GM18505 (cell line): ENCODE data around the gene BMP8B.
"Not testable (repeated sequence)": the region's sequence is repeated elsewhere in the genome, so short reads cannot be mapped to it uniquely, and the experiment has no call there.

Experiments used
- ATAC-seq: cut with Tn5 transposase; IDR thresholded peaks from one replicate; pipeline ENCODE4 v1.9.1; 2021; ENCODE audit not compliant: unreplicated experiment
- POLR2A ChIP-seq: IDR thresholded peaks from 4 replicates; pipeline ENCODE4 v1.6.1; 2011; ENCODE audit warnings: borderline replicate concordance; ENCODE audit not compliant: insufficient read depth, insufficient read length; ENCODE audit errors: extremely low read depth

Gene BMP8B

DNA sequence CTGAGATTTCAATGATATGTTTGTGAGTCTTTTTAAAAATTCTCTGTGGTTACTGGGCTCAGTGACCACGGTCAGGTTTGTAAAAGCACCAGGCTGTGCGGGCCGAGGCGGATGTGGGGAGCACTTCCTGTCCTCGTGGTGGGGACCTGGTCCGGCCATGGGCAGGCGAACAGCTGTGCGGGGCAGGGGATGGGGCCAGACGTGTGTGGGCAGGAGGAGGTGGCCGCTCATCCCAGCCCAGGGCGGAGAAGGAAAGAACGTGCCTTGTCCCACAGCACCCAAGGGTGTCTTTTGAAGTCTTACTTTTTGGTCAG is 12.3 kb downstream of the BMP8B start:
- ATAC-seq: no peak
- no peak for TF ChIP-seq POLR2A

DNA sequence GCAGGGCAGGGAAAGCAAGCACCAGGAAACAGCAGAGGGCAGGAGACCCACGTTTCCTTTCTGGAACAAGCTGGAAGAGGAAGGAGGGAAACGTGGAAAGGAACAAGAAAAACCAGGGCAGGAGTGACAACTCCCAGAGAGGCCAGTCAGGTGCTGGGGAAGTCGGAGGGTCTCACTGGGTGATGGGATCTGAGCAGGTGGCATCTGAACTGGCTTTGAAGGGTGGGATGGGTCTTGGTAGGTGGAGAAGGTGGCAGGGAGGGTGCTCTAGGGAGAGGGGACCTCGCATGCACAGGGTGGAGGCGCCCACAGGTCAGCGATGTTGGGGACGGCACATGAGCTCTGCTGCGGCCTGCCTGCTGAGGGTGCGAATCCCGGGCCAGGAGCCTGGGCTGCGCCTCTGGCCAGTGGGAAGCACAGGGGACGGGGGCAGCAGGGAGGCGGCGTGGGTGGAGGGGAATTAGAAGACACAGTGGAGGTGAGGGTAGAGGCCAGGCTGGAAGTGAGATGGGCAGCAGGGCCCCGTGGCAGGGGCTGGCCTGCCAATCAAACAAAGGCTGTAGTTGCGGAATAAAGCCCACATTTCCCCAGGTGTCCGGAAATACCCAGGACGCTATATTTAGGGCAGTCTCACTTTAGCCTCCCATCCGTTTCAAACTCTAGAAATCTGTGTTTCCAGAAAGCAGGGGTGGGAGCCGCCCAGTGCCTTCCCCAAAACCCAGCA is 12.8 kb downstream of the BMP8B start:
- ATAC-seq: not testable (repeated sequence)

DNA sequence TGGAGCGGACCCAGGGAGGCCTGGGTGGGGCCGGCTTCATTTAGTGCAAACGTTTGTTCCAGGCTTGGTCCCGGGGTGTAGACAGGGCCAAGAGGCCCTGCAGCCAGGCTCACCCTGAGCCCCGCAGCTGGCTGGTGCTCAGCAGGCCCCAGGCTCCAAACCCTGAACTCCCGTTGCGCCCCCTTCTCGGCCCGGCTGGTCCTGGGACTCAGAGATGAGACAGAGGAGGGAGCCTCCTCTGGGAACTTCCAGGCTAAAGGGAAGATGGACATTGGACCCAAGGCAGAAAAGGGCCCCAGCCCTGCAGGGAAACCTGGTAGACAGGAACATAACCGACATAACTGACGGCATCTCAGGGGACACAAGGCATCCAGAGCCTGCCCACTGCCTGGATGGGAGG is 13.5 kb downstream of the BMP8B start:
- ATAC-seq: not testable (repeated sequence)

DNA sequence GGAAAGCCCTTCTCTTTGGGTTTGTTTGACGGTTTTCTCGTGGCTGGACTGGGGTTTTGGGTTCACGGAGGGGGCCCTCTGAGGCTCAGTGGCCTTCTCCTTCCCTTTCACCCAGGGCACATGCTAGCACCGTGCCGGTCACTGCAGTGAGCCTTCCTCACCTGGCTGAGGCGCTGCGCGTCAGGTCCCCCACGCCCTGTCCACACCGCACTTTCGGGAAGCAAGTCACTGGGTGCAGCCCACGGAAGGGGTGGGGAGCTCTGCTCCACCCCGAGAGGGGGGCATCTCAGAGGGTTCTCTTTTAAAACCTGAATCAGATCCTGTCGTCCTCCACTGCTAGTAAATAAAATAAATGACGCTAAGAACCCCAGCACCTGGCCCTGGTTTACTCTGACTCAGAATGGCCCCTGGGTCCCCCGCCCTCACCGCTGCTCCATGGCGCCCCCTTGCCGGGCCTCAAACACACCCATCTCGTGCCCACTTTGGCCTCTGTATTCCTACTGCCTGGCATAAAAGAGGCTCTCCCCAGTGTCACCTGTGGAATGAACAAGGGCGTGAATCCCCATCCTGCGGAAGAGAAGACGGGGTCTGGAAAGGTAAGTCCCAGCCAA is 15.2 kb downstream of the BMP8B start:
- ATAC-seq: not testable (repeated sequence)

DNA sequence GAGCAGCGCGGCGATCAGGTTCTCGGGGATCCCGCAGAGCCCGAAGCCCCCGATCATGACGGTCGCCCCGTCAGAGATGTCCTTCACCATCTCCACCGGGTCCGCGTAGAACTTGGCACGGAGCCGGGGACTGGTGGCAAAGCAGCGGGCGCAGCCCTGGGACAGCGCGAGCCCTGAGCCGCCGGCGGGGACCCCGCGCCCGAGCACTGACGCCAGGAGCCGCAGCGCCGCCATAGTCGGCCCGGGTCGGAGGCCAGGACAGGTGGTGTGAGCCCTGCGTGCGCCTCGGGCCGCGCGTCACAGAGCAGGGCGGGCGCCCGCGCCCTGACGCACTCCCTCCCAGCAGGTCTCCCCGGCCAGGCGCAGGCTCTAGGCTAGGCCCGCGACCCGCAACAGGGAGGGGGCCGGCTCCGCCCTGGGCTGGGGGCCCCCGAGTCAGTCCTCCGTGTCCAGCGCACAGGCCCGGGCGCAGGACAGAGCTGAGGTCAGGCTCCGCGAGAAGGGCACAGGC is 17.6 kb downstream of the BMP8B start, which contains the start of gene OXCT2:
Gene OXCT2, minus strand, starts transcription at position 327 of the 511 bp plus-strand sequence. Its CDS starts 93 bp downstream, at position 234.
- not testable (repeated sequence) for ATAC-seq

DNA sequence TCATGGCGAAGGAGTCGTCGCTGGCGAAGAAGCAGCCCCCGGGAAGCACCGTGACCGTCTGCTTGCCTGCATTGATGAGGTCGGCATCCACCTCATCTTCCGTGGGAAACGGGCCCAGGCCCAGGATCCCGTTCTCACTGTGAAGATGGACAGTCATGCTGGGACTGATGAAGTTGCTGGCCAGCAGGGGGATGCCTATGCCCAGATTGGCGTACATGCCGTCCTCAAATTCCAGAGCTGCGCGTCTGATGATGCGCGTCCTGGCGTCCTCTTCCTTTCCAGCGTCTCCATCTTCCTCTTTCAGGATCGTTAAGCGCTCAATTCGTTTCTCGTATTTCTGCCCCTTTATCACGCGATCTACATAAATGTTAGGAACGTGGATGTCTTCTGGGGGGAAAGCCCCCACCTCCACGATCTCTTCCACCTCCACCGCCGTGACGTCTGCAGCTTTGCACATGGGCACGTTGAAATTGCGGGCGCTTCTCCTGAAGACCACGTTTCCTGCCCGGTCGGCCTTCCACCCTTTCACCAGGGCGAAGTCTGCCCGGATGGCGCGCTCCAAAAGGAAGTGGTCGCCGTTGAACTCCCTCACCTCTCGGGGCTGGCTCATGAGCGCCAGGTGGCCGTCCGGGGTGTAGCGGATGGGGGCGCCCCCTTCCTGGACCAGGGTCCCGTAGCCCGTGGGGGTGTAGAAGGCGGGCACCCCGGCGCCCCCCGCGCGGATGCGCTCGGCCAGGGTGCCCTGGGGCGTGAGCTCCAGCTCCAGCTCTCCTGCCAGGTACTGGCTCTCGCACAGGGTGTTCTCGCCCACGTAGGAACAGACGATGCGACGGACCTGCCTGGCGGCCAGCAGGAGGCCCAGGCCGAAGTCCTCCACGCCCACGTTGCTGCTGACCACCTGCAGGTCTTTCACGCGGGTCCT is 18.3 kb downstream of the BMP8B start:
- ATAC-seq: not testable (repeated sequence)

DNA sequence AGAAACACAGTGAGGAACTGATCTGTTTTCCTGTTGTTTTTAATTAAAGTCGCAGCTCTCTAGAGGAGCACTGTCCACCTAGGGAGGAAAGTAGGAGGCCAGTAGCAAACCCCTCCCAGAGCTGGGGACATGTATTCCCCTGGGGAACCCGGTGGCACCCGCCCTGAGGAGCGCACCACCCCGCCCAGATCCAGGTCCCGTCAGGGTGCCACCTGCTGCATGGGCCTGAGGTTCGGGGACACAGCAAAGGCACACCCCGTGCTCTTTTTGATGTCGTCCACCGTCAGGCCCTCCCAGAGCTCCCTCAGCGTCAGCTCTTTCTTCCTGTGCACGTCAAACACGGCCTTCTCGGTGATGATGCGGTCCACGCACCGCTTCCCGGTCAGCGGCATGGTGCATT is 19.2 kb downstream of the BMP8B start:
- not testable (repeated sequence) for ATAC-seq

DNA sequence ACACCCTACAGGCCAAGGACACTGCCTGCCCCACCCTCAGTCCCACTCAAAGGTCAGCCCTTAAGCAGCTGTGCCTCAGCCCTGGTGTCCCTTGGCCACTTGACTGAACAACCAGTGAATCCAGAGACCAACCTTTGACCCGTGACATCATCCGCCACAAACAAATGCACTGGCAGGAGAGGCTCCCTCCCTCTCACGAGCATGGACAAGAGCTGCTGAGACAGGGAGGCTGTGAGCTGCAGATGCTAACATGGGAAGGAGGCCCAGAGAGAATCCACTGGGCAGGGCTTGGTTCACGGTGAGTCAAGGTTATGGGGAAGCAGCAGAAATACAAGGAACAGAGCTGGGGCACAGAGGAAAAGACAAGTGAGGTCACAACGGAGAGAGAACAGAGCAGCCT is 22.2 kb downstream of the BMP8B start:
- ATAC-seq: not testable (repeated sequence)

DNA sequence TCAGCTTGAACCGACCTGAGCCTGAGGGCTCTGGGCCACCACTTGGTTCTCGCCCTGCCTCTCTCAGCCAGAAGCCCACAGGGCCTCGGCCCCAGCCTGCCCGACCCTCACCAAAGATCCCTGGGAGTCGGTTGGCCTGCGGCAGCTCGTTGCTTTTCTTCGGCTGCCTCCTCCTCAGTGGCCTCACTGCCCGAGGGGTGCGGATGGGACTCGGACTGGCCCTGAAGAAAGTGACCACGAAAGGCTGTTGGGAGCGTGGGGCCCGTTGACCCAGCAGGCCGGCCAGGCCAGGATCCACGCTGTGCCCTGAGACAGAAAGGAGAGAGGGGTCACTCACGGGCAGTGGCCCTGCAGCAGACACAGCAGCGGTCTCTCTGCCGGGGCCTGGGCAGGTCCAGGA is 24.2 kb downstream of the BMP8B start:
- ATAC-seq: not testable (repeated sequence)

DNA sequence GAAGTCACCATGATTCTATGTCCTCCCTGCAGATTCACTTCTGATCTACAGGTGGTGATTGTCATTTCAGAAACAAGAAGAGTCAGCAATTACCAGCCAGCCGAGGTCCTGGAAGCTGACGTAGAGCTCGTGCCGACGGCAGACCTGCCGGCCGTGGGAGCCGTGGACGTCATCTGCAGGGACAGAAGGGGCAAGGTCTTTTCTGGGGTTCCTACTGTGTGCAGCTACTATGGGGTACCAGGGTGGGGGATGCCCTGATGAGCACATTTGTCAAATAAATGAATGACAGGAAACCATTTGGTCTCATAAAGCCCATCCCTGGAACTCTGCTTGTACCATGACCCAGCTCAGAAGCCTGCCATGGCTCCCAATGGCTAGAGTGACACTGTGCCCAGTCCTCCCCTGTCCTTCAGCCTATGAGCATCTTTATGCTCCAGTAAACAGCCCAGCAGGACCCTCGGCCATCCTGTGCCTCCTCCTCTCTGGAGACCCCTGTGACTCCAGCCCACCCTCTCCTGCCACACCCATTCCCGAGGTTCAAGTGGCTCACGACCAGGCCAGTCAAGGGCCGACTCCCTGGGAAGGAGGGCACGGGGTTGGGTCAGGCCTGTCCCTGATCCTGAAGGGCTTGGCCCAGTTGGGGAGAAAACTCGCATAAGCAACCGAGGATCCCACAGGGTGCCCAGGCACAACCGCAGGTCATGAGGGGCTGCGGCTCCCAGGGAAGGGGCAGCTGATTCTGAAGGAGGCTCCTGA is 24.9 kb downstream of the BMP8B start:
- not testable (repeated sequence) for ATAC-seq

DNA sequence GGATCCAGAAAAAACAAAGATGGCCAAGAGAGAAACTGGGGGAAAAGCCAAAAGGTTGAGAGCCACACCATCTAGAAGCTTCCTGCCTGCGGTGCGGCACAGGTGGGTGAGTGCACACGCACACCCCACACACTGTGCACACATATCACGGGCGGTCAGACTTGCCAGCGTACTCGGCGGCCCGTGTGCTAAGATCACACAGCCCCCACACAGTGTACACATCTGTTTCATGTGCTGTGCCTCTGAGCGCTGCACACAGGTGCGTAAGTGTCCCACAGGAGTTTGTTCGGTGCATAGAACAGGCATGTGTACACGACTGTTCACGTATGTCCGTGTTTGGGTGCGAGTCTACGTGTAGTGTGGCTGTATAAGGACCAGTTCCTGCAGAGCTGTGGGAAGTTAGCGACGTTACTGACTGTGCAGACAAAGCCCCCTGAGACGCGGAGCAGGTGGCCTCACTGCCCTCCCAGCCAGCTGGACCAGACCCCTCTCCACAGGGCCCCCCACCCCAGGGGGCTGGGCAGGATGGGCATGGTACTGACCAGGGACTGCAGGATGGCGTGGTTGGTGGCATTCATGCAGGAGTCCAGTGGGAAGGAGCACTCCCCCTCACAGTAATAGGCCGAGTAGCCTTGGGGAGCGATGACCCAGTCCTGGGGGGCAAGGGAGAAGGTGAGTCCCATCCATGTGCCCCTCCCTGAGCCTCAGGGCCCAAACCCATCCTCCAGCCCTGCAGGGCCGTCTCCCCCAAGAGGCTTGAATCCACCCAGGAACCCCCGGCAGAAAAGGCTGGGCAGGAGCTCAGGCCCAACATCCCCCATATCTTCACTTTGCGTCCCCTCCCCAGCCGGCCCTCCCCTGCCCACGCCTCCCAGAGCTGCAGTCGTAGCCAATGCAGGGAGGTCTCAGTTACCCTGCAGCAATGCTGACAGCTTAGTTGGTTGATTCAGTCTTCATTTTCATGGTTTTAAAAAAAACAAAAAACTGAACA is 25.8 kb downstream of the BMP8B start:
- ATAC-seq: no peak
- TF ChIP-seq POLR2A: no peak

DNA sequence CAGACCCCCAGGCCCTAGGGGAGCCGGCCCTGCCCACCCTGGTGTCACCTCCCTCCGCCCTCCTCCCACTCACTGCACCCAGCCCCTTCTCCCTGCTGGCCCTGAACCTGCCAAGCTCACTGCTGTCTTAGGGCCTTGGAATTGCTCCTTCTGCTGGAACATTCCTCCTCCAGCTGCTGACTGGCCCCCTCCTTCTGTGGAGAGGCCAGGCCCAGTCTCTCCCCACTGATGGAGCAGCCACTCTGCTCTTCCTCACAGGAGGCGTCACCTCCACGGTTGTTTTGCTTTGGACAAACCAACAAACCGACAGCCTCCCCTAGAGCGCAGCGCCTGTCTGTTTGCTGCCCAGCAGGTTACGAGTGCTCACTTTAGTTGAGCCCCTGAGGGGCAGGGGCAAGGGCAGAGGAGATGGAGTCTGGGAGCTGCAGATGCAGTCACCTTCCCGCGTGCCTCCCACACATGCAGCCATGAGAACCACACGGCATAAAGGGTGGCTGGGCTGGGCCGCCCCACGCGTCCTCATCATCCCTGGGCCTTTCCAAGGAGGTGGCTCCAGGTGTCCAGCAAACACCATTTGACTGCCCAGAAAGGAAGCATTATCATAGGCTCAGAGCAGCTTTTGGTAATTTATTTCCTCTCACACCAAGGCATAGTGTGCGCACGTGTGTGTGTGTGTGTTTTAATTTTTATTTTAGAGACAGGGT is 27.0 kb downstream of the BMP8B start:
- no peak for ATAC-seq
- TF ChIP-seq POLR2A: no peak

DNA sequence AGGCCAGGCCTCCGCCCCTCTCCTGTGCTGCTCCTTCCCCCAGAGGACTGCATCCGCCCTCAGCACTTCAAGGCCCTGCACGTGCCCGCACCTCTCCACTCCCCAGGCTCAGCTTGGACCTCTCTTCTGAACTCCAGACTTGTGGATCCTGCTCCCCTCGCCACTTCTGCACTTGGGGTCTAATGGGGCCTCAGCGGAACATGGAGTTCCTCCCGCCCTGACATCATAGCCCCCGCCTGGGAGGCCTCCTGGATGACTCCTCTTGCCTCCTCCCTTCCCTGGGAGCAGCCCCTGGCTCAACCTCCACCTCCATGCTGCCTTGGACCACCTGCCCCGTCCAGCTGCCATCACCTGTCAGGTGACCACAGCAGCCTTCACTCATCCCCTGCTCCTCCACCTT is 27.6 kb downstream of the BMP8B start:
- no peak for TF ChIP-seq POLR2A
- ATAC-seq: no peak
